CD14-positive monocyte (primary cell): Measurements from ENCODE around the gene BRAT1. TPM values are rescaled to one million over a fixed set of nuclear protein-coding genes. Genes with fewer than 3 reads are reported as not detected.

Experiments used
- DNase-seq, 3 donors: peaks; one replicate each; pipeline ENCODE4 v3.0.0-alpha.2; 2011 to 2022
- H2AFZ ChIP-seq: 2 replicates; pipeline ENCODE4 v1.6.0; 2012; ENCODE audit warnings: mild to moderate bottlenecking, low read depth, low read length, inconsistent platforms; ENCODE audit not compliant: insufficient read depth, poor library complexity, severe bottlenecking
- H3K27ac ChIP-seq, 2 donors: 1 replicate in 1 of 2; 2 replicates in 1 of 2; pipeline ENCODE4 v1.5.1; 2012 to 2013; ENCODE audit warnings: low read length in 2 of 2, control low read depth in 1 of 2, inconsistent platforms in 1 of 2, low read depth in 1 of 2, mild to moderate bottlenecking in 1 of 2
- H3K27me3 ChIP-seq, 2 donors: one replicate each; pipeline versions ENCODE4 v1.6.0 to v1.6.1; 2011 to 2013; ENCODE audit warnings: low read length in 2 of 2; ENCODE audit not compliant: control insufficient read depth in 2 of 2, insufficient read depth in 2 of 2
- H3K36me3 ChIP-seq, 2 donors: replicated peaks in 1 of 2; 1 replicate in 1 of 2; 2 replicates in 1 of 2; pipeline versions ENCODE4 v1.5.1 to v1.6.1; 2012 to 2013; ENCODE audit warnings: low read length in 2 of 2, control low read depth in 1 of 2, inconsistent platforms in 1 of 2, mild to moderate bottlenecking in 1 of 2; ENCODE audit not compliant: insufficient read depth in 2 of 2, control insufficient read depth in 1 of 2
- H3K4me1 ChIP-seq, 2 donors: 1 replicate in 1 of 2; 2 replicates in 1 of 2; pipeline versions ENCODE4 v1.5.1 to v1.6.1; 2012 to 2013; ENCODE audit warnings: low read length in 2 of 2, control low read depth in 1 of 2, inconsistent platforms in 1 of 2, mild to moderate bottlenecking in 1 of 2, moderate library complexity in 1 of 2; ENCODE audit not compliant: insufficient read depth in 2 of 2, control insufficient read depth in 1 of 2
- H3K4me2 ChIP-seq: replicated peaks from 2 replicates; pipeline ENCODE3; 2012; ENCODE audit warnings: low read length, moderate library complexity, mild to moderate bottlenecking; ENCODE audit not compliant: poor library complexity, severe bottlenecking; ENCODE audit errors: extremely low read depth
- H3K4me3 ChIP-seq, 3 experiments: fragments of 200-600 bp in 1 of 3; sonication (generic) in 1 of 3; replicated peaks in 1 of 3; 1 replicate in 2 of 3; 2 replicates in 1 of 3; pipeline ENCODE4 v1.5.1; 2011 to 2013; ENCODE audit warnings: low read length in 3 of 3, mild to moderate bottlenecking in 3 of 3, control low read depth in 2 of 3, low read depth in 2 of 3, inconsistent platforms in 1 of 3, moderate library complexity in 1 of 3
- H3K79me2 ChIP-seq: 2 replicates; pipeline ENCODE4 v1.6.0; 2012; ENCODE audit warnings: mild to moderate bottlenecking, control low read depth, inconsistent platforms, low read length, moderate library complexity; ENCODE audit not compliant: insufficient read depth
- H3K9ac ChIP-seq: 2 replicates; pipeline ENCODE4 v1.6.0; 2017; ENCODE audit warnings: low read length, mild to moderate bottlenecking; ENCODE audit not compliant: insufficient read depth, poor library complexity, severe bottlenecking
- H3K9me3 ChIP-seq, 2 donors: replicated peaks in 1 of 2; 1 replicate in 1 of 2; 2 replicates in 1 of 2; pipeline versions ENCODE4 v1.5.1 to v1.6.1; 2012 to 2013; ENCODE audit warnings: low read length in 2 of 2, control low read depth in 1 of 2; ENCODE audit not compliant: control insufficient read depth in 1 of 2, insufficient read depth in 1 of 2
- H4K20me1 ChIP-seq: 2 replicates; pipeline ENCODE4 v1.6.0; 2012; ENCODE audit warnings: mild to moderate bottlenecking, low read length, control low read depth, moderate library complexity; ENCODE audit not compliant: insufficient read depth
- H3K27ac Mint-ChIP-seq, 7 donors: one replicate each; pipeline ENCODE4 v1.8.0; 2020; ENCODE audit warnings: mild to moderate bottlenecking in 7 of 7, mixed read lengths in 7 of 7, moderate library complexity in 6 of 7, inconsistent platforms in 2 of 7
- H3K27me3 Mint-ChIP-seq, 3 donors: one replicate each; pipeline ENCODE4 v1.8.0; 2021 to 2022; ENCODE audit warnings: low read depth in 3 of 3, mild to moderate bottlenecking in 3 of 3, mixed read lengths in 3 of 3, moderate library complexity in 3 of 3, inconsistent platforms in 1 of 3
- H3K36me3 Mint-ChIP-seq, 2 donors: one replicate each; pipeline ENCODE4 v1.8.0; 2020; ENCODE audit warnings: mixed read lengths in 2 of 2, inconsistent platforms in 1 of 2, mild to moderate bottlenecking in 1 of 2
- H3K4me1 Mint-ChIP-seq: one replicate; pipeline ENCODE4 v1.8.0; 2020; ENCODE audit warnings: mild to moderate bottlenecking, mixed read lengths
- H3K4me3 Mint-ChIP-seq, 2 donors: one replicate each; pipeline ENCODE4 v1.8.0; 2020; ENCODE audit warnings: mild to moderate bottlenecking in 2 of 2, mixed read lengths in 2 of 2, moderate library complexity in 1 of 2
- H3K9me3 Mint-ChIP-seq, 7 donors: one replicate each; pipeline ENCODE4 v1.8.0; 2020 to 2022; ENCODE audit warnings: mixed read lengths in 7 of 7, mild to moderate bottlenecking in 6 of 7, moderate library complexity in 6 of 7, inconsistent platforms in 2 of 7
- CTCF ChIP-seq: fragments of 200-600 bp; IDR thresholded peaks from one replicate; pipeline ENCODE4 v1.8.0; 2022; ENCODE audit warnings: antibody characterized with exemption, mild to moderate bottlenecking
- WGBS: methylation state at CpG from one replicate; pipeline ENCODE4 v1.1.5; 2013; ENCODE audit warnings: missing lambda C conversion rate; ENCODE audit not compliant: insufficient coverage; 5-methylcytosine and 5-hydroxymethylcytosine counted together
- intact Hi-C, 2 donors: fragments of 100-400 bp; cut with micrococcal nuclease; formaldehyde crosslinking; loops; one replicate each; pipeline versions ENCODE4 v1.15.0 to v1.15.1; 2023
- polyA plus RNA-seq, 3 donors: library from polyadenylated mRNA; depleted of rRNA in 1 of 3; unstranded in 2 of 3; stranded (reverse) in 1 of 3; fragments of 300-500 nt in 2 of 3; fragments of >200 nt in 1 of 3; fragmentation: Illumina TruSeq in 2 of 3; gene quantifications; 1 replicate in 2 of 3; 2 replicates in 1 of 3; pipeline ENCODE4 v1.2.3, GENCODE V29; 2012 to 2021

Gene BRAT1
- polyA plus RNA-seq, 3 donors = 31.6 to 34.2 (median 32.5) TPM

GRCh38 chr7:2553108-2553507 lies 2.2 kb downstream of the BRAT1 start:
- peaks cover 38% of the 10 kb centered on the region for H3K4me1 Mint-ChIP-seq
- H3K27ac ChIP-seq = no peak overlapping the region
- TF ChIP-seq CTCF = no peak
- DNase-seq = no peak
- peaks cover 0 to 1% (median 0%) of the 10 kb centered on the region in 3 donors for H3K27me3 Mint-ChIP-seq
- H3K4me2 ChIP-seq = no peak overlapping the region
- intact Hi-C loops = loop anchor here in 1 of 2 donors (10.0 kb wide), 1 partner anchor 78 kb away; the partner anchor contains the start of gene GRIFIN
- no peak overlapping the region for H2AFZ ChIP-seq
- H3K9me3 ChIP-seq = no peaks in the 10 kb centered on the region
- no peak overlapping the region for H3K4me3 ChIP-seq
- no peaks in the 10 kb centered on the region for H3K27me3 ChIP-seq
- WGBS = 100% methylated on average over 6 of the region's 10 CpGs
- no peak overlapping the region for H3K9ac ChIP-seq
- peak overlapping the region in 2 of 7 donors; percentile 26 to 31 for H3K27ac Mint-ChIP-seq
- H3K4me1 ChIP-seq = peaks cover 36 to 46% of the 10 kb centered on the region in 2 donors
- H3K79me2 ChIP-seq = peaks cover 41% of the 10 kb centered on the region
- peaks cover 23% of the 10 kb centered on the region for H4K20me1 ChIP-seq
- no peak overlapping the region for H3K4me3 Mint-ChIP-seq
- H3K9me3 Mint-ChIP-seq = peaks cover 0 to 2% (median 0%) of the 10 kb centered on the region in 7 donors
- H3K36me3 ChIP-seq = peaks cover 20 to 36% of the 10 kb centered on the region in 2 donors
- H3K36me3 Mint-ChIP-seq = peaks cover 23 to 49% of the 10 kb centered on the region in 2 donors

GRCh38 chr7:2551418-2551817 lies 3.9 kb downstream of the BRAT1 start:
- H3K9me3 Mint-ChIP-seq = peaks cover 0 to 2% (median 0%) of the 10 kb centered on the region in 7 donors
- Histone ChIP-seq H3K27ac (no peak overlapping the region), H3K79me2 (peaks cover 44% of the 10 kb centered on the region), H3K9me3 (no peaks in the 10 kb centered on the region), H4K20me1 (peaks cover 23% of the 10 kb centered on the region), H3K4me3 (no peak overlapping the region), H3K4me2 (no peak overlapping the region), H3K4me1 (peaks cover 20 to 29% of the 10 kb centered on the region in 2 donors), H2AFZ (no peak overlapping the region), H3K27me3 (no peaks in the 10 kb centered on the region), H3K36me3 (peaks cover 35 to 51% of the 10 kb centered on the region in 2 donors), H3K9ac (no peak overlapping the region)
- WGBS = 96% methylated on average over 7 of the region's 8 CpGs
- H3K27ac Mint-ChIP-seq = no peak overlapping the region
- DNase-seq = no peak
- intact Hi-C loops = loop anchor here in 1 of 2 donors (10.0 kb wide), 1 partner anchor 77 kb away; the partner anchor contains the start of gene GRIFIN
- peaks cover 0 to 1% (median 0%) of the 10 kb centered on the region in 3 donors for H3K27me3 Mint-ChIP-seq
- no peak for TF ChIP-seq CTCF
- peaks cover 36 to 66% of the 10 kb centered on the region in 2 donors for H3K36me3 Mint-ChIP-seq
- no peak overlapping the region for H3K4me3 Mint-ChIP-seq
- H3K4me1 Mint-ChIP-seq = peaks cover 24% of the 10 kb centered on the region
